Nephron (organoid): ENCODE data around the gene KCTD17.

Experiments
- H3K27ac Mint-ChIP-seq, 3 experiments: 2 replicates each; pipeline ENCODE4 v1.8.0; 2020; ENCODE audit warnings: mixed read lengths in 3 of 3, mild to moderate bottlenecking in 2 of 3, moderate library complexity in 1 of 3
- H3K27me3 Mint-ChIP-seq: 2 replicates; pipeline ENCODE4 v1.8.0; 2021; ENCODE audit warnings: low read depth, mild to moderate bottlenecking, moderate library complexity, mixed read lengths
- H3K36me3 Mint-ChIP-seq: 2 replicates; pipeline ENCODE4 v1.8.0; 2020; ENCODE audit warnings: low read depth, mixed read lengths
- H3K4me1 Mint-ChIP-seq: 2 replicates; pipeline ENCODE4 v1.8.0; 2020; ENCODE audit warnings: mixed read lengths
- H3K4me3 Mint-ChIP-seq, 3 experiments: 2 replicates each; pipeline ENCODE4 v1.8.0; 2020; ENCODE audit warnings: mild to moderate bottlenecking in 3 of 3, mixed read lengths in 3 of 3, moderate library complexity in 2 of 3
- H3K9me3 Mint-ChIP-seq: 2 replicates; pipeline ENCODE4 v1.8.0; 2020; ENCODE audit warnings: mixed read lengths
- CTCF ChIP-seq, 3 experiments: fragments of 200-600 bp; sonication (generic); IDR thresholded peaks; one replicate each; pipeline ENCODE4 v1.5.0; 2021; ENCODE audit warnings: antibody characterized with exemption in 3 of 3; ENCODE audit not compliant: unreplicated experiment in 3 of 3

KCTD17 gene

DNA sequence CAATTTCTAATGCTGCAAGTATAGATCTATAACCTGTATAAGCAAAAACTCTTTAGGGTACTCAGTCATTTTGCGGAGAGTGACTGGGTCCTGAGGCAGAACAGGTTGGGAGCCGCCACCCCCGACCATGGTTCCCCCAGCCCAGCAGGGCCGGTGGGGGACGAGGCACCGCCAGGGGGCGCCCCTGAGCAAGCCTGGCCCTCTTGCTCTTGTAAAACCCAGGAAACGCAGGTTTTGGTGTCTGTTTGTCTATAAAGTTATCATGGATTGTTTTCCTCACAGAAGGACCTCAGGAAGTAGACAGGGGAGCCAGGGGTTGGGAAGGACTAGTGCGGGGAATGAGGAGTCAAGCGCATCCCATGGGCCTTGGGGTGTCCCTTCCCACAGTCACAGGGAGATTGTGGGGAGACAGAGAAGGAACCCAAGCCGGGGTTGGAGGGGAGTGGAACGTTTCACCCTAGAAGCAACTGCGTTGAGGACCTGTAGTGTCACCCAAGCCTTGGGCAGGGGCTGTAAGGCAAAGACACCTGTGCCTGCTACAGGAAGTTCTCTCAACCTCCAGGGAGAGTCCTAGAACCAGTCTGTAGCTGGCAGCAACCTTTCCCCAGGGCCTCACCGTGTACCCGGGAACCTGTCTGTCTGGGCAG, 26.4 kb downstream of the KCTD17 start:
- H3K27me3 Mint-ChIP-seq: peaks cover 27% of the 10 kb centered on the region
- H3K27ac Mint-ChIP-seq: peak overlapping the region in 1 of 3 experiments; percentile 5
- TF ChIP-seq CTCF (IDR thresholded peaks at IDR 0.05; ENCODE audit: unreplicated experiment in 3 of 3): peak; percentile 92 to 96 (median 94)
- no peak overlapping the region for H3K4me3 Mint-ChIP-seq
- H3K4me1 Mint-ChIP-seq: peaks cover 5% of the 10 kb centered on the region
- no peaks in the 10 kb centered on the region for H3K9me3 Mint-ChIP-seq
- no peaks in the 10 kb centered on the region for H3K36me3 Mint-ChIP-seq

DNA sequence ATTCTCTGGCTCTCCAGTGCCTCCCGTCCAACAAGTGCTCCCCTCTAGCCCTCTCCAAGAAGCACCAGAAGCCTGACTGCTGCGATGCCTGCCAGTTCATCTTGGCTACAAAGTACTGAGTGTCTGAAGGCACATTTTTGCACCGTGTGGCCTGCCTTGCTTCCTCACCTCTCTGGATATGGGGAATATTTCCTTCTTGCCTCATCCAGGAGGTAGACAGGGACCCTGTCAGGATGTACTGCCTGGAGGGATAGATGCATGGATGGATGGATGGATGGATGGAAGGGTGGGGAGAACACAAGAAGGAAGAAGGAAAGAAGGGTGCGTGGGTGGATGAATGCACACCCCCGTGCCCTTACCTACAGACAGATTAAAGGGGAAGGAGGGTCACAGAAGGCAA, 27.6 kb downstream of the KCTD17 start:
- Mint-ChIP-seq H3K9me3 (no peaks in the 10 kb centered on the region), H3K27me3 (peaks cover 35% of the 10 kb centered on the region), H3K27ac (no peak overlapping the region), H3K4me1 (peaks cover 5% of the 10 kb centered on the region), H3K4me3 (no peak overlapping the region), H3K36me3 (no peaks in the 10 kb centered on the region)
- TF ChIP-seq CTCF (IDR thresholded peaks at IDR 0.05; ENCODE audit: unreplicated experiment in 3 of 3): no peak

- no peak overlapping the region for H3K4me3 Mint-ChIP-seq
- H3K36me3 Mint-ChIP-seq: no peaks in the 10 kb centered on the region
- peaks cover 35% of the 10 kb centered on the region for H3K27me3 Mint-ChIP-seq
- H3K4me1 Mint-ChIP-seq: peaks cover 5% of the 10 kb centered on the region
- no peak overlapping the region for H3K27ac Mint-ChIP-seq
- H3K9me3 Mint-ChIP-seq: no peaks in the 10 kb centered on the region
- TF ChIP-seq CTCF (IDR thresholded peaks at IDR 0.05; ENCODE audit: unreplicated experiment in 3 of 3): no peak
These were observed 28.2 kb downstream of the KCTD17 start for GRCh38 chr22:37079668-37080171.

DNA sequence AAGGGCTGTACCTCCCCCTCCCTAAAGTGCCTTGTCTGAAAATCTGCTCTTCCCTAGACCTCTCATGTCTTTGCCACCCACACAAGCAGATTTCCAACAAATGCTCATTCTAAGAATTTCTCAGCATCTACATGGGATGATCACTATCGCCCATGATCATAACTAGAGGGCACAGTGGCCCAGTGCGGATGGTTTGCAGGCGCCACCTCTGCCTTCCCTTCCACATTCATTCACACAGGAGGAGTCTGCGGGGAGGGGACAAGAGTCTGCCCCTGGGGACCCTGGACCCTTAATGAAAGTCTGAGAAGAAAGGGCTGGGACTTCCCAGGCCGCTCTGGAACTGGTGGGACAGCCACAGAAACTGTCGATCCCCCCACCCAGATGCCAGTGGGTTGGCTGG, 28.9 kb downstream of the KCTD17 start:
- Mint-ChIP-seq H3K27me3 (peaks cover 35% of the 10 kb centered on the region), H3K9me3 (no peaks in the 10 kb centered on the region), H3K27ac (no peak overlapping the region), H3K4me3 (no peak overlapping the region), H3K36me3 (no peaks in the 10 kb centered on the region), H3K4me1 (peaks cover 5% of the 10 kb centered on the region)
- TF ChIP-seq CTCF (IDR thresholded peaks at IDR 0.05; ENCODE audit: unreplicated experiment in 3 of 3): no peak

DNA sequence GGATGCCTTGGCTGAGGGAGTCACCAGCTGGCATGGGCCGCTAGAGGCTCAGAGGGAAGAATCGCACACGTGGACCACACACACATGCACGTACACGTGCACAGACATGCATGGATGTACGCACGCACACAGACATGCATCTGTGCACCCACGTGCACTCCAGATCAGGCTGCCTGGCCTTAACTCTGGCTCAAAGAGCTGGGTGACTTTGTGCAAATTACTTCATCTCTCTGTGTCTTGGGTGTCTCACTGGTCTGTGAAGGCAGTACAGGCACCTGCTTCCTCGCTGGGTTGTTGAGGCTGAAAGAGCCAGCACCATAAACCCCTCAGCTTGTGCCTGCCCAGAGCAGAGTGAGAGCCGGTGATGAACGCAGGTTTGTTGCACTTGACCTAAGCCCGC, 29.3 kb downstream of the KCTD17 start:
- peaks cover 5% of the 10 kb centered on the region for H3K4me1 Mint-ChIP-seq
- H3K36me3 Mint-ChIP-seq: no peaks in the 10 kb centered on the region
- TF ChIP-seq CTCF (IDR thresholded peaks at IDR 0.05; ENCODE audit: unreplicated experiment in 3 of 3): no peak
- no peaks in the 10 kb centered on the region for H3K9me3 Mint-ChIP-seq
- peaks cover 35% of the 10 kb centered on the region for H3K27me3 Mint-ChIP-seq
- H3K4me3 Mint-ChIP-seq: no peak overlapping the region
- H3K27ac Mint-ChIP-seq: no peak overlapping the region

DNA sequence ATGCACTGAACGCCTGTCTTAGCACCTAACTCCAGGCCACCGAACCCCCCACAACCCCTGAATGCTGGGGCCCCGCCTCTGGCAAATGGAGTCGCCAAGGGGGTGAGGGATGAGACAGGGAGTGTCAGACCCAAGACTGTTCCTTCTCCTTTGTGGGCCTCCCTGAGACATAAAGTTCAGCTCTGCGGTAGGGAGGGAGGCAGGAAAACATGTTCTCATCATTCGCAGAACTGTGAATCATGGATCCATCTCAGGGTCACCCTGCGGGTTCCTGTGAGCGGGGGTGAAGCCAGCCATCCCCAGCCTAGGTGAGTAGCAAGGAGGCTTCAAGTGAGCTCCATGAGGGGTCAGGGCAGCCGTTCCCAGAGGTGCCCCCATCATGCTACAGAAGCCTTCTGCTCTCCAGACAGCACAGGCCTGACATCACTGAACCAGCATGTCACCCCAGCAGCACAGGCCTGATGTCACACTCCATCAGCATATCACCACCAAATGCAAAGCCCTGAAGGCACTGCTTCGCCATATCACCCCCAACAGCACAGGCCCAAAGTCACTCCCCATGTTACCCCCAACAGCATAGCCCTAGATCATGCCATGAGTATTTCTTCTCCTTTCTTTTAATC, 30.8 kb downstream of the KCTD17 start:
- TF ChIP-seq CTCF (IDR thresholded peaks at IDR 0.05; ENCODE audit: unreplicated experiment in 3 of 3): no peak
- H3K4me3 Mint-ChIP-seq: no peak overlapping the region
- peaks cover 5% of the 10 kb centered on the region for H3K4me1 Mint-ChIP-seq
- no peaks in the 10 kb centered on the region for H3K36me3 Mint-ChIP-seq
- H3K27ac Mint-ChIP-seq: no peak overlapping the region
- H3K27me3 Mint-ChIP-seq: peaks cover 26% of the 10 kb centered on the region
- no peaks in the 10 kb centered on the region for H3K9me3 Mint-ChIP-seq
